Activated T-helper 9 cell treated with anti-CD3 and anti-CD28 coated beads, Interleukin-2, amount 50 U/mL, for 16 hours (primary cell): ENCODE data around the gene POTEM.
"Not testable (repeated sequence)": the region's sequence is repeated elsewhere in the genome, so short reads cannot be mapped to it uniquely, and the experiment has no call there.

ENCODE experiments used
- DNase-seq: peaks from one replicate; pipeline ENCODE4 v3.0.0-alpha.2; 2020; ENCODE audit warnings: low read depth

Gene POTEM

GRCh38 chr14:18967134-18967533 lies at the start of gene POTEM:
Gene POTEM, plus strand, starts transcription at chr14:18967434. Its CDS starts 52 bp downstream, at chr14:18967486.
- DNase-seq: not testable (repeated sequence)

DNA sequence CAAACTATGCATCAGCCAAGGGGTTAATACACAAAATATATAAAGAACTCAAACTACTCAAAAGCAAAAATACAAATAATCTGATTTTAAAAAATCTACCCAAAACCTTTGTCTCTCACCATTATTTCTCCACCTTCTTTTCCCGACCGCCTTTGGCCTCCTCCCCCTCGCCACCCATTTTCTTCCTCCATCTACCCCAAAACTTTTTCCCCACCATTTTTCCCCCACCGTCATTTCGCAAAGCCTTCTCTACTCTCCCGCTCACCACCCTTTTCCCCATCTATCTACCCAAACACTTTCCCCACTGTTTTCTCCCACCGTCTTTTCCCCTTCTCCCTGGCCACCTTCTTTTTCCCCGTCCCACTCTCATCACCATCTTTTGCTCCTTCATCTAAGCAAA lies 48.9 kb upstream of the POTEM start:
- not testable (repeated sequence) for DNase-seq

GRCh38 chr14:18920052-18920451 lies 47.2 kb upstream of the POTEM start:
- not testable (repeated sequence) for DNase-seq

DNA sequence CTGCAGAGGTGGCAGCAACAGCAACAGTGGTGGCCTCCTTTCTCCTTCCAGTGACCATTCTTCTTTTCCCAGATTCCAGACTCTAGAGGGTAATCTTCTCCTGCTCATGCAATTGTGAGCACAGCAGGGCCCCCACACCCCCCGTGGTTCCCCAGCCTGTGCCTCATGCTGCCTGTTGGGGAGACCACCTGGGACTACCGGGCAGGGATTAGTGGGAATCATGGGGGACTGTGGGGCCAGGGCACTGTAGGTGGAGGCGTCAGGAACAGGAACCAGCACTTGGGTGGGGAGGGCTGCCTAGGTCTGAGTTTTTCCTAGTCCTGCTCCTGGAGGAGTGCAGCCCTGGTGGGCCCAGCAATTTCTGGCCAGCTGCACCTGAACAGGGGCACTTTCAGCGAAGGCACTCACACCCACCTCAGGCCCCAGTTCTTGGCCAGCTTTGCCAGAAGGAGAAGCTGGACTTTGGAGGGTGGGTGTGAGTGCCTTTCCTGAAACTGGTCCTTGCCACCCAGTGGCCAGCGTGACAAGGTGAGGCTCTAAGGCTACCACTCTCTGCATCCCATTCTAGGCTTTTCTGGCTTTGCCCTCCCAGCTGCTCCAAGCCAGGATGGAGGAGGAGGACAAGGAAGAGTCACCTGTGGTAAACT lies 46.1 kb upstream of the POTEM start:
- DNase-seq: not testable (repeated sequence)

GRCh38 chr14:18936848-18937247 lies 30.4 kb upstream of the POTEM start:
- DNase-seq: not testable (repeated sequence)

DNA sequence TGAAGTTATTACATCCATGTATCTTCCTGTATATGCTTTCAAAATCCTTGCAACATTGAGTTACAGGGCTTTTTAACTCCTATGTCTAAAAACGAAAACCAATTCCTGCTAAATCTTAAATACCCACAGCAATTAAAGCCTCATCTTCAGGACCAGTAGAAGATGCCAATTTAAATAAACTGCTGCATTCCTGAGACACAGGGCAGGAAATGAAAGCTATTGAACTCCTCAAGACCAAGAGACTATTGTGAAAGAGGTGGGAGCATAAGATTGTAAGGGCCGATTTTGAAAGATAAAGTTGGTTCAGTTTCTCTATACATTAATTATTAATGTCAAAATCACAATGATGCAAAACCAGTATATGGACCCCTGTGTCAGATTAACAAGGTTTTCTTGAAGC lies 28.5 kb upstream of the POTEM start:
- not testable (repeated sequence) for DNase-seq

GRCh38 chr14:18949939-18950338 lies 17.3 kb upstream of the POTEM start:
- DNase-seq: not testable (repeated sequence)

- not testable (repeated sequence) for DNase-seq
Observed at GRCh38 chr14:18953085-18953484, 14.1 kb upstream of the POTEM start.

DNA sequence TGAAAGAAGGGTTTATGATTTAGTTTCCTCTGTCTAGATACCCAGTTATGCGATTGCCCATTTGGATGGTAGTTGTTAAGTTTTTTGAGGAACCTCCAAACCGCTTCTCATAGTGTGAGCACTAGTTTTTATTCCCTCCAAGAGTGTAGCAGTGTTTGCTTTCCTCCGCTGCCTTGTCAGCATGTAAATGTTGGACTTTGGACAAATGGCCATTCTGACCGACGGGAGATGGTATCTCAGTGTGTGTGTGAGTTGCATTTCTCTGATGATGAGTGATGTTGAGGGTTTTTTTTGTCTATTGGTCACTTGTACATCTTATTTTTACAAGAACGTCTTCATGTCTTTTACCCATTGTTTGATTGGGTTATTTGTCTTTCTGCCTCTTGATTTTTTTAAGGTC lies 11.4 kb upstream of the POTEM start:
- not testable (repeated sequence) for DNase-seq

DNA sequence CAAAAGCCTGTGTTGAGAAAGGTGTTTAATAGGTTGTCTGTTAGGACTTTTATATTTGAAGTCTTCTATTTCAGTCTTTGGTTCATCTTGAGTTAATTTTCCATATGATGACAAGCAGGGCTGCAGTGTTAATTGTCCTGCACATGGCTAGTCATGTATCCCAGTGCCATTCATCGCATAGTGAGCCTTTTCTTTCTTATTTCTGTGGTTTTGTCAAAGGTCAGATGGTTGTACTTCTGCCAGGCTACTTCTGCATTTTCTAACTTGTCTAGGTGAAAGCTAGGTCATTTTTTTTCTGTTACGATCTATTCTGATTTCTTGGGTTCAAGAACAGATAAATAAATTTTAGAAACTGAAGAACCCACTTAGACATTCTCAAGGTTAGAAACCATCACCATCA lies 5.7 kb upstream of the POTEM start:
- DNase-seq: not testable (repeated sequence)

DNA sequence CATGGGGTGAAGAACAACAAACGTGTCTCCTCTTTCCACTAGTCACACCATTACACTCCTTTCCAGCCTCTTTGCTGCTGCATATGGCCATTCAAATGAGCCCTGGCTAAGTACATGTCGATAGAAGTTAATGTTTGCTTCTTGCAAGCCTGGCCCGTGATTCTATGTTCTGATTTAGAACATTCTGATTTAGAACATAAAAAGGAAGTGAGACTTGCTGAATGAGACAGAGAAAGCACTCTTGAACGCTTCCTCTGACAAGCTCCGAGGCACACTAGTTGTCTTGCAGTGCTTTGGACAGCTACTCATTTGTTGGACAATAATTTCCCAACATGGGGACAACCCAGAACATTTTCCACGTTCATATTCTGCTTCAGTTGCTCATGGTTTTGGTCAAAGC lies 5.1 kb upstream of the POTEM start:
- DNase-seq: not testable (repeated sequence)

GRCh38 chr14:18963276-18963675 lies 4.0 kb upstream of the POTEM start:
- DNase-seq: not testable (repeated sequence)

DNA sequence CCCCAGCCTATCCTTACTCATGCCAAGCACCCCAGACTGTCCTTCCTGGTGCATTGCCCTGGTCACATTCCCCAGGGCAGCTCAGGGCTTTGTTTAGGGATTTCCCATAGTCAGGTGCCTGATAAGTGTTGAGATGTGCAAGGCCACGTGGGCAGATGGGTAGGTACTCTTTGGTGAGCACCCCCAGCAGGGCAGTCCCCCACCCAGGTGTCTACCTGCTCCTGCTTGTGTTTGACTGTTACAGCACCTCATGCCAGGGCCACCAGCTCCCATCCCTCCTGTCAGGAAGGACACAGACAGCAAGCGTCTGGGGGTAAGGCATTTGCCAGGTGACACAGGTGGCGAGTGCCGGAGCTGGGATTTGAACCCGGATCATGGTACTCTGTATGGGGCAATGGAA lies 2.4 kb upstream of the POTEM start:
- DNase-seq: not testable (repeated sequence)

DNA sequence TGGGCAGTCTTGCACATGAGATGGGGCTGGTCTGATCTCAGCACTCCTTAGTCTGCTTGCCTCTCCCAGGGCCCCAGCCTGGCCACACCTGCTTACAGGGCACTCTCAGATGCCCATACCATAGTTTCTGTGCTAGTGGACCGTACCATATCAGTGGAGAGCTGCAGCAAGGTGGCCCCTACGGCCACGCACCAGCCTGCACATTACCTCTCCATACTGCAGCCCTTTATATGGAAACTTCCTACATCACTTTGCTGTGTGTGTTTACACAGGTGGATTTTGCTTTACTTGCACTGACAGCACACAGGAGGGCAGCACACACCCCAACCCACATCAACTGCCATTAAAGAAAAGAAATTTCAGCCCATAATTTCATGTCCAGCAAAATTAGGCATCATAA lies 35.3 kb downstream of the POTEM start:
- DNase-seq: not testable (repeated sequence)

DNA sequence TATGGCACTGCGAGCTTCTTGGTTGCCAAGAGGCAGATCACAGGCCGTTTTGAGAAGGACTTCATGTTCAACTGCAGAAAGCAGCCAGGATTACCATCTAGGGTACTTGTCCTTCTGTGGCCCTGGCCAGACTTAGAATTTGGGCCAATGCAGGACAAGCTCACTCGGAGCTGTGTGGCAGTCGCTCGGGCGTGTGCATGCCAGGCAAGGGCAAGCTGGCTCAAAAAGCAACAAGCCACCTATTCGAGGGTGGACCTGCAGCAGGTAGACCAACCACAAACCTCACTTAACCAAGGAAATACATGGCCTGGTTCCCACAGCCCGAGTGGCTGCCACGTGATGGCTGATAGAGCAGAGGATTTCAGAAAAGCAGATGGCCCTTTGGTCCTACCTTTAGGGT lies 39.3 kb downstream of the POTEM start:
- DNase-seq: not testable (repeated sequence)

GRCh38 chr14:19007678-19008077 lies 40.4 kb downstream of the POTEM start:
- DNase-seq: not testable (repeated sequence)

GRCh38 chr14:19011029-19011428 lies 43.8 kb downstream of the POTEM start:
- DNase-seq: not testable (repeated sequence)

GRCh38 chr14:19011703-19012102 lies 44.5 kb downstream of the POTEM start:
- not testable (repeated sequence) for DNase-seq

DNA sequence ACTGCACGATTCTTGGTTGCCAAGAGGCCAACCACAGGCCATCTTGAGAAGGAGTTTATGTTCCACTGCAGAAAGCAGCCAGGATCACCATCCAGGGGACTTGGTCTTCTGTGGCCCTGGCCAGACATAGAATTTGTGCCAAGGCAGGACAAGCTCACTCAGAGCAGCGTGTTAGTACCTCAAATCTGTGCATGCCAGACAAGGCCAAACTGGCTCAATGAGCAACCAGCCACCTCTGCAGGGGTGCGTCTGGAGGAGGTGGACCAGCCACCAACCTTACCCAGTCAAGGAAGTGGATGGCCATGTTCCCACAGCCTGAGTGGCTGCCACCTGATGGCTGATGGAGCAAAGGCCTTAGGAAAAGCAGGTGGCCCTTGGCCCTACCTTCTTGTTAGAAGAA lies 48.0 kb downstream of the POTEM start:
- not testable (repeated sequence) for DNase-seq

- not testable (repeated sequence) for DNase-seq
Observed at GRCh38 chr14:19025080-19025589, 57.9 kb downstream of the POTEM start.

- DNase-seq: not testable (repeated sequence)
Observed at GRCh38 chr14:19026649-19027351, 59.6 kb downstream of the POTEM start.

- DNase-seq: not testable (repeated sequence)
Observed at GRCh38 chr14:19027895-19028294, 60.7 kb downstream of the POTEM start.

GRCh38 chr14:19036811-19037382 lies 69.7 kb downstream of the POTEM start:
- DNase-seq: not testable (repeated sequence)
